HepG2 (cell line): Measurements from ENCODE around the gene RASGRP2. TPM values are rescaled to one million over a fixed set of nuclear protein-coding genes. Genes with fewer than 3 reads are reported as not detected.
A peak's percentile ranks its signal among the peaks of the same experiment; 100 is the strongest.

ENCODE experiments used
- ATF7 ChIP-seq, 2 experiments: fragments of 450-650 bp in 1 of 2; sonication (generic) in 1 of 2; formaldehyde crosslinking in 1 of 2; IDR thresholded peaks; 2 replicates each; pipeline versions ENCODE4 v1.4.0 to v1.6.1; 2016 to 2020; ENCODE audit warnings: antibody characterized with exemption in 1 of 2, mild to moderate bottlenecking in 1 of 2, missing genetic modification reagents in 1 of 2
- ELK4 ChIP-seq: sonication (generic); formaldehyde crosslinking; IDR thresholded peaks from 2 replicates; pipeline ENCODE4 v1.9.0; 2021; ENCODE audit warnings: missing genetic modification reagents, borderline replicate concordance
- ESRRA ChIP-seq: sonication (generic); formaldehyde crosslinking; IDR thresholded peaks from 2 replicates; pipeline ENCODE4 v1.5.1; 2020; ENCODE audit warnings: mild to moderate bottlenecking, low read depth, missing genetic modification reagents
- FOXC1 ChIP-seq: sonication (generic); formaldehyde crosslinking; IDR thresholded peaks from 2 replicates; pipeline ENCODE4 v1.8.0; 2022; ENCODE audit warnings: mild to moderate bottlenecking, missing genetic modification reagents, borderline replicate concordance
- FOXO4 ChIP-seq: sonication (generic); formaldehyde crosslinking; conservative IDR thresholded peaks from 2 replicates; pipeline ENCODE4 v1.8.1; 2023; ENCODE audit warnings: missing genetic modification reagents
- GMEB1 ChIP-seq: sonication (generic); formaldehyde crosslinking; IDR thresholded peaks from 2 replicates; pipeline ENCODE4 v1.5.1; 2020; ENCODE audit warnings: missing genetic modification reagents, mild to moderate bottlenecking, borderline replicate concordance
- GTF3A ChIP-seq: sonication (generic); formaldehyde crosslinking; conservative IDR thresholded peaks from 2 replicates; pipeline ENCODE4 v1.4.0; 2020; ENCODE audit warnings: mild to moderate bottlenecking, missing genetic modification reagents
- IKZF1 ChIP-seq: fragments of 450-650 bp; IDR thresholded peaks from 2 replicates; pipeline ENCODE4 v1.7.1; 2016
- JUND ChIP-seq: sonication (generic); formaldehyde crosslinking; IDR thresholded peaks from 2 replicates; pipeline ENCODE4 v1.8.0; 2022; ENCODE audit warnings: mild to moderate bottlenecking, missing genetic modification reagents
- KAT7 ChIP-seq: IDR thresholded peaks from 2 replicates; pipeline ENCODE4 v1.6.1; 2018; ENCODE audit warnings: borderline replicate concordance, missing compliant biosample characterization
- KDM1A ChIP-seq: IDR thresholded peaks from 2 replicates; pipeline ENCODE4 v1.6.1; 2016; ENCODE audit warnings: missing compliant biosample characterization
- NFYC ChIP-seq: IDR thresholded peaks from 2 replicates; pipeline ENCODE4 v1.6.1; 2016; ENCODE audit warnings: missing genetic modification reagents, missing compliant biosample characterization
- RAD21 ChIP-seq: fragments of 450-650 bp; formaldehyde crosslinking; IDR thresholded peaks from 2 replicates; pipeline ENCODE4 v1.5.0; 2020; ENCODE audit warnings: mild to moderate bottlenecking
- RXRA ChIP-seq: sonication (generic); formaldehyde crosslinking; IDR thresholded peaks from 2 replicates; pipeline ENCODE4 v1.5.1; 2020; ENCODE audit warnings: missing genetic modification reagents
- THAP11 ChIP-seq: IDR thresholded peaks from 2 replicates; pipeline ENCODE4 v1.6.1; 2016; ENCODE audit warnings: missing biosample characterization, missing genetic modification reagents
- TOE1 ChIP-seq: sonication (generic); formaldehyde crosslinking; IDR thresholded peaks from 2 replicates; pipeline ENCODE4 v1.4.0; 2020; ENCODE audit warnings: mild to moderate bottlenecking, missing genetic modification reagents
- TRIM24 ChIP-seq: sonication (generic); formaldehyde crosslinking; IDR thresholded peaks from 2 replicates; pipeline ENCODE4 v1.8.0; 2022; ENCODE audit warnings: mild to moderate bottlenecking, missing genetic modification reagents
- XRCC5 ChIP-seq: fragments of 200-400 bp; formaldehyde crosslinking; optimal IDR thresholded peaks from 2 replicates; pipeline ENCODE3; 2017; ENCODE audit warnings: mild to moderate bottlenecking, low read length
- ZFY ChIP-seq: sonication (generic); formaldehyde crosslinking; IDR thresholded peaks from 2 replicates; pipeline ENCODE4 v1.4.0; 2020; ENCODE audit warnings: missing genetic modification reagents
- ZKSCAN1 ChIP-seq: fragments of 150-350 bp; IDR thresholded peaks from 2 replicates; pipeline ENCODE4 v1.6.1; 2014; ENCODE audit warnings: low read length
- ZNF205 ChIP-seq: IDR thresholded peaks from 2 replicates; pipeline ENCODE4 v1.6.1; 2018; ENCODE audit warnings: missing biosample characterization, missing genetic modification reagents
- ZNF274 ChIP-seq: sonication (generic); formaldehyde crosslinking; IDR thresholded peaks from 2 replicates; pipeline ENCODE4 v1.5.1; 2020; ENCODE audit warnings: mild to moderate bottlenecking, missing genetic modification reagents
- ZNF558 ChIP-seq: sonication (generic); formaldehyde crosslinking; IDR thresholded peaks from 2 replicates; pipeline ENCODE4 v1.9.0; 2022; ENCODE audit warnings: mild to moderate bottlenecking, missing genetic modification reagents, borderline replicate concordance
- ZNF883 ChIP-seq: sonication (generic); formaldehyde crosslinking; IDR thresholded peaks from 2 replicates; pipeline ENCODE4 v1.5.1; 2020; ENCODE audit warnings: mild to moderate bottlenecking, missing genetic modification reagents; ENCODE audit errors: not compliant biosample characterization
- polyA plus RNA-seq, 8 experiments: library from polyadenylated mRNA; depleted of rRNA in 3 of 8; stranded (reverse) in 7 of 8; unstranded in 1 of 8; fragments of >200 nt; fragmentation: Illumina TruSeq in 4 of 8; extraction: Trizol in 4 of 8; gene quantifications; 2 replicates each; pipeline versions ENCODE4 v1.2.1 to v1.2.3, GENCODE V29; 2011 to 2016; ENCODE audit warnings: low read depth in 4 of 8, missing spikeins in 1 of 8, mixed read lengths in 1 of 8; ENCODE audit not compliant: insufficient read depth in 1 of 8
- total RNA-seq, 5 experiments: library from RNA; depleted of rRNA; stranded (reverse); fragments of >200 nt; fragmentation: Illumina TruSeq; extraction: Trizol; gene quantifications; 2 replicates each; pipeline ENCODE4 v1.2.3, GENCODE V29; 2016; ENCODE audit warnings: low read depth in 1 of 5
- TF ChIP-seq, protein P1 (sequence below): sonication (generic); formaldehyde crosslinking; IDR thresholded peaks from 2 replicates; pipeline ENCODE4 v1.5.1; 2020; ENCODE audit warnings: mild to moderate bottlenecking, missing genetic modification reagents, moderate library complexity

RASGRP2 gene
- total and polyA plus RNA-seq, 2 of the 13 experiments (the other 11 are each of a cell fraction or from before 2014, with no cell fraction given), result 0.61 TPM; not detected in 1

GRCh38 chr11:64723117-64723906, 20.6 kb downstream of the RASGRP2 start, which contains the start of gene NRXN2 (continued):
- TF ChIP-seq ELK4 (CRISPR knock-in tag) (no peak), KDM1A (0 out of 2 replicates have a peak, but pooled peaks have one; percentile 50), ESRRA (CRISPR knock-in tag) (no peak), THAP11 (peak; percentile 63), XRCC5 (peak; percentile 51), NFYC (CRISPR knock-in tag) (peak; percentile 88), GTF3A (CRISPR knock-in tag) (no peak), GMEB1 (CRISPR knock-in tag) (0 out of 2 replicates have a peak, but pooled peaks have one; percentile 19), JUND (CRISPR knock-in tag) (no peak), ZNF883 (CRISPR knock-in tag) (peak; percentile 37), KAT7 (no peak), RXRA (0 out of 2 replicates have a peak, but pooled peaks have one; percentile 17), TRIM24 (CRISPR knock-in tag) (no peak), ZFY (CRISPR knock-in tag) (0 out of 2 replicates have a peak, but pooled peaks have one; percentile 30), FOXC1 (CRISPR knock-in tag) (0 out of 2 replicates have a peak, but pooled peaks have one; percentile 19), ZNF558 (CRISPR knock-in tag) (no peak), ZNF274 (CRISPR knock-in tag) (peak; percentile 60; the same call in 1 of the 2 replicates), ZKSCAN1 (no peak), IKZF1 (no peak), TOE1 (CRISPR knock-in tag) (no peak), ZNF205 (no peak), FOXO4 (CRISPR knock-in tag) (0 out of 2 replicates have a peak, but pooled peaks have one; percentile 66), RAD21 (CRISPR knock-in tag) (peak; percentile 41; the same call in 1 of the 2 replicates), ATF7 (IDR thresholded peaks at IDR 0.05) (no peak), ATF7 (CRISPR knock-in tag; IDR thresholded peaks at IDR 0.05) (no peak)
- TF ChIP-seq, protein P1, sequence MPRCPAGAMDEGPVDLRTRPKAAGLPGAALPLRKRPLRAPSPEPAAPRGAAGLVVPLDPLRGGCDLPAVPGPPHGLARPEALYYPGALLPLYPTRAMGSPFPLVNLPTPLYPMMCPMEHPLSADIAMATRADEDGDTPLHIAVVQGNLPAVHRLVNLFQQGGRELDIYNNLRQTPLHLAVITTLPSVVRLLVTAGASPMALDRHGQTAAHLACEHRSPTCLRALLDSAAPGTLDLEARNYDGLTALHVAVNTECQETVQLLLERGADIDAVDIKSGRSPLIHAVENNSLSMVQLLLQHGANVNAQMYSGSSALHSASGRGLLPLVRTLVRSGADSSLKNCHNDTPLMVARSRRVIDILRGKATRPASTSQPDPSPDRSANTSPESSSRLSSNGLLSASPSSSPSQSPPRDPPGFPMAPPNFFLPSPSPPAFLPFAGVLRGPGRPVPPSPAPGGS (CRISPR knock-in tag), result 0 out of 2 replicates have a peak, but pooled peaks have one; percentile 41
